IMR-90 (cell line): ENCODE results near the gene OR51I1. TPM values are rescaled to one million over a fixed set of nuclear protein-coding genes. Genes with fewer than 3 reads are reported as not detected.

ENCODE experiments used
- ATAC-seq: fragments of 200-7000 bp; cut with Tn5 transposase; 2 replicates; pipeline ENCODE4 v1.9.1; 2020; ENCODE audit warnings: low read depth, mild to moderate bottlenecking, moderate library complexity
- Bru-seq: library from RNA; stranded (reverse); fragments of 400-500 nt; gene quantifications from one replicate; lab custom pipeline; 2021; lab: Mats Ljungman, UMichigan
- BruChase-seq, 2 experiments: library from RNA; stranded (reverse); fragments of 400-500 nt; gene quantifications; one replicate each; lab custom pipeline; 2021; lab: Mats Ljungman, UMichigan
- BruUV-seq: library from RNA; stranded (reverse); fragments of 400-500 nt; replicated peaks from 2 replicates; lab custom pipeline; 2021; lab: Mats Ljungman, UMichigan
- CTCF ChIA-PET: fragments of 300-600 bp; formaldehyde crosslinking; extraction: SDS; loops from one replicate; lab custom pipeline; 2021; ENCODE audit warnings: antibody characterized with exemption; lab: Yijun Ruan, JAX
- POLR2A ChIA-PET: fragments of 300-600 bp; sonication (Branson Sonifier 250); formaldehyde crosslinking; loops from one replicate; lab custom pipeline; 2022; ENCODE audit warnings: antibody characterized with exemption; ENCODE audit not compliant: unreplicated experiment; lab: Charles Lee
- DNase-seq: peaks from one replicate; pipeline ENCODE4 v3.0.0; 2013
- H2AFZ ChIP-seq: replicated peaks from 2 replicates; pipeline ENCODE3; 2013; ENCODE audit warnings: low read length, mild to moderate bottlenecking; ENCODE audit not compliant: poor library complexity
- H2AK5ac ChIP-seq: 2 replicates; pipeline ENCODE4 v1.6.1; 2013; ENCODE audit warnings: low read depth, low read length, inconsistent platforms
- H2AK9ac ChIP-seq: replicated peaks from 2 replicates; pipeline ENCODE3; 2013; ENCODE audit warnings: mild to moderate bottlenecking, low read depth, low read length, moderate library complexity; ENCODE audit not compliant: poor library complexity
- H2BK120ac ChIP-seq: 2 replicates; pipeline ENCODE4 v1.6.1; 2013; ENCODE audit warnings: low read depth, low read length, inconsistent platforms
- H2BK15ac ChIP-seq: 3 replicates; pipeline ENCODE4 v1.6.1; 2013; ENCODE audit warnings: low read depth, low read length, inconsistent platforms
- H2BK20ac ChIP-seq: 2 replicates; pipeline ENCODE4 v1.6.1; 2013; ENCODE audit warnings: low read depth, mild to moderate bottlenecking, inconsistent platforms, low read length, moderate library complexity
- H2BK5ac ChIP-seq: 2 replicates; pipeline ENCODE4 v1.6.1; 2013; ENCODE audit warnings: mild to moderate bottlenecking, low read depth, low read length, inconsistent platforms; ENCODE audit not compliant: poor library complexity, severe bottlenecking
- H3K14ac ChIP-seq: replicated peaks from 2 replicates; pipeline ENCODE4 v1.6.1; 2013; ENCODE audit warnings: low read depth, low read length, inconsistent platforms
- H3K18ac ChIP-seq: 2 replicates; pipeline ENCODE4 v1.6.1; 2013; ENCODE audit warnings: low read depth, low read length, control low read depth
- H3K23ac ChIP-seq: 2 replicates; pipeline ENCODE4 v1.6.1; 2013; ENCODE audit warnings: low read depth, low read length, inconsistent platforms
- H3K27ac ChIP-seq: 2 replicates; pipeline ENCODE4 v1.5.1; 2013; ENCODE audit warnings: mild to moderate bottlenecking, control low read depth, low read length; ENCODE audit not compliant: insufficient read depth
- H3K27me3 ChIP-seq: 2 replicates; pipeline ENCODE4 v1.6.1; 2013; ENCODE audit warnings: low read length; ENCODE audit not compliant: control insufficient read depth, insufficient read depth
- H3K36me3 ChIP-seq: 2 replicates; pipeline ENCODE4 v1.6.1; 2013; ENCODE audit warnings: low read length, mixed read lengths; ENCODE audit not compliant: control insufficient read depth, insufficient read depth
- H3K4ac ChIP-seq: 2 replicates; pipeline ENCODE4 v1.6.1; 2013; ENCODE audit warnings: low read depth, low read length, inconsistent platforms
- H3K4me1 ChIP-seq: 2 replicates; pipeline ENCODE4 v1.6.1; 2013; ENCODE audit warnings: low read length, mixed read lengths; ENCODE audit not compliant: control insufficient read depth, insufficient read depth
- H3K4me2 ChIP-seq: 2 replicates; pipeline ENCODE4 v1.6.1; 2013; ENCODE audit warnings: low read depth, mild to moderate bottlenecking, control low read depth, low read length, moderate library complexity
- H3K4me3 ChIP-seq: 2 replicates; pipeline ENCODE4 v1.5.1; 2013; ENCODE audit warnings: low read depth, mild to moderate bottlenecking, control low read depth, low read length, moderate library complexity; ENCODE audit not compliant: insufficient read depth
- H3K56ac ChIP-seq: 2 replicates; pipeline ENCODE4 v1.6.1; 2013; ENCODE audit warnings: low read length, inconsistent platforms; ENCODE audit not compliant: insufficient read depth; ENCODE audit errors: extremely low read depth
- H3K79me1 ChIP-seq, 2 experiments: 2 replicates each; pipeline ENCODE4 v1.6.1; 2013; ENCODE audit warnings: low read length in 2 of 2, inconsistent platforms in 1 of 2, low read depth in 1 of 2
- H3K9ac ChIP-seq: 2 replicates; pipeline ENCODE4 v1.6.1; 2013; ENCODE audit warnings: low read depth, low read length, control low read depth
- H3K9me1 ChIP-seq: 2 replicates; pipeline ENCODE4 v1.6.1; 2013; ENCODE audit warnings: low read length, inconsistent platforms; ENCODE audit not compliant: insufficient read depth
- H3K9me3 ChIP-seq: 2 replicates; pipeline ENCODE4 v1.6.1; 2013; ENCODE audit warnings: low read length; ENCODE audit not compliant: control insufficient read depth, insufficient read depth
- H4K20me1 ChIP-seq: 2 replicates; pipeline ENCODE4 v1.6.1; 2013; ENCODE audit warnings: low read length, inconsistent platforms; ENCODE audit not compliant: insufficient read depth
- H4K5ac ChIP-seq: 2 replicates; pipeline ENCODE4 v1.6.1; 2013; ENCODE audit warnings: mild to moderate bottlenecking, low read depth, low read length, control low read depth
- H4K8ac ChIP-seq, 2 experiments: 2 replicates each; pipeline ENCODE4 v1.6.1; 2013; ENCODE audit warnings: low read depth in 2 of 2, low read length in 2 of 2, control low read depth in 1 of 2, inconsistent platforms in 1 of 2
- H4K91ac ChIP-seq: 2 replicates; pipeline ENCODE4 v1.6.1; 2013; ENCODE audit warnings: low read depth, low read length, inconsistent platforms; ENCODE audit not compliant: insufficient read depth
- BHLHE40 ChIP-seq: fragments of 150-350 bp; IDR thresholded peaks from 2 replicates; pipeline ENCODE4 v1.6.1; 2016; ENCODE audit warnings: mild to moderate bottlenecking, low read depth, low read length
- CHD1 ChIP-seq: IDR thresholded peaks from 2 replicates; pipeline ENCODE4 v1.6.1; 2012; ENCODE audit warnings: low read depth, low read length, improper control_type of control experiment
- CTCF ChIP-seq: conservative IDR thresholded peaks from 2 replicates; pipeline ENCODE4 v1.5.1; 2012; ENCODE audit warnings: mild to moderate bottlenecking, low read depth, low read length, improper control_type of control experiment
- ELK1 ChIP-seq: fragments of 150-350 bp; IDR thresholded peaks from 2 replicates; pipeline ENCODE4 v1.6.1; 2016; ENCODE audit warnings: low read depth, mild to moderate bottlenecking, low read length, moderate library complexity, borderline replicate concordance
- FOS ChIP-seq: fragments of 150-350 bp; IDR thresholded peaks from 2 replicates; pipeline ENCODE4 v1.6.1; 2016; ENCODE audit warnings: low read depth, low read length
- MAFK ChIP-seq: IDR thresholded peaks from 2 replicates; pipeline ENCODE4 v1.6.1; 2012; ENCODE audit warnings: low read depth, low read length, improper control_type of control experiment
- NFE2L2 ChIP-seq: fragments of 150-350 bp; IDR thresholded peaks from 2 replicates; pipeline ENCODE4 v1.6.1; 2016; ENCODE audit warnings: low read depth, mild to moderate bottlenecking, low read length
- RAD21 ChIP-seq: IDR thresholded peaks from 2 replicates; pipeline ENCODE4 v1.6.1; 2012; ENCODE audit warnings: low read length, improper control_type of control experiment
- RCOR1 ChIP-seq: IDR thresholded peaks from 2 replicates; pipeline ENCODE4 v1.6.1; 2012; ENCODE audit warnings: mild to moderate bottlenecking, low read length, improper control_type of control experiment; ENCODE audit not compliant: insufficient replicate concordance
- RFX5 ChIP-seq: IDR thresholded peaks from 2 replicates; pipeline ENCODE4 v1.8.0; 2012; ENCODE audit warnings: low read depth, mild to moderate bottlenecking, low read length, moderate library complexity
- SMC3 ChIP-seq: fragments of 150-350 bp; IDR thresholded peaks from 2 replicates; pipeline ENCODE4 v1.6.1; 2016; ENCODE audit warnings: low read depth, mild to moderate bottlenecking, antibody characterized with exemption, low read length, moderate library complexity
- USF2 ChIP-seq: fragments of 150-350 bp; IDR thresholded peaks from 2 replicates; pipeline ENCODE4 v1.6.1; 2017; ENCODE audit warnings: mild to moderate bottlenecking, antibody characterized with exemption, low read length, low read depth
- WGBS, 2 experiments: methylation state at CpG; one replicate each; pipeline versions ENCODE4 v1.1.5 to v1.1.7; 2013; ENCODE audit warnings: missing lambda C conversion rate in 2 of 2; ENCODE audit not compliant: insufficient read length in 1 of 2; ENCODE audit errors: extremely low coverage in 2 of 2; 5-methylcytosine and 5-hydroxymethylcytosine counted together
- dilution Hi-C: fragments of 300-500 bp; cut with HindIII; formaldehyde crosslinking; loops from one replicate; pipeline ENCODE4 v1.14.3; 2018; ENCODE audit warnings: low sequenced_read_pairs; ENCODE audit not compliant: unreplicated experiment
- in situ Hi-C: fragments of 300-500 bp; cut with MboI; formaldehyde crosslinking; loops from 3 replicates; pipeline ENCODE4 v1.14.3; 2019; ENCODE audit warnings: low sequenced_read_pairs, inconsistent platforms, mixed read lengths
- intact Hi-C: fragments of 100-400 bp; cut with micrococcal nuclease; formaldehyde crosslinking; loops from 2 replicates; pipeline ENCODE4 v1.10.0; 2022
- long read RNA-seq: library from polyadenylated mRNA; unstranded; transcript quantifications from one replicate; pipeline ENCODE4 v2.0.0, GENCODE V29; 2021; ENCODE audit not compliant: unreplicated experiment
- polyA plus RNA-seq, 3 experiments: library from polyadenylated mRNA; depleted of rRNA; stranded (reverse); fragments of >200 nt; gene quantifications; 2 replicates each; pipeline ENCODE4 v1.2.3, GENCODE V29; 2012; ENCODE audit warnings: low replicate concordance in 1 of 3
- total RNA-seq: library from RNA; depleted of rRNA; stranded (reverse); fragments of >200 nt; gene quantifications from 2 replicates; pipeline ENCODE4 v1.2.3, GENCODE V29; 2012; rRNA removed

OR51I1 gene
- total RNA-seq (not detected in 2 replicates), polyA plus RNA-seq (2012; rRNA removed) (not detected in 2 replicates), Bru-seq, nascent RNA (percentile 26 among the genes with signal in this experiment), BruChase-seq, experiment 1, labeled RNA remaining after a 6-hour chase (percentile 36 among the genes with signal in this experiment), BruChase-seq, experiment 2, labeled RNA remaining after a 2-hour chase (percentile 34 among the genes with signal in this experiment)
- polyA plus RNA-seq (2012; cell fraction: cytosol; rRNA removed), result not detected in 2 replicates
- 0.11 TPM in 1 of 2 replicates, not detected in the other for polyA plus RNA-seq (2012; cell fraction: nucleus; rRNA removed; ENCODE audit: low replicate concordance)
- long read RNA-seq, result 0 reads

GRCh38 chr11:5441414-5441813 lies at the start of gene OR51I1:
TSS of gene OR51I1 (minus strand) at chr11:5441514. CDS start at chr11:5441514, 0 bp downstream.
- Histone ChIP-seq H3K9me1 (no peaks in the 10 kb centered on the region), H2BK5ac (no peak within 1 kb of the TSS), H3K9me3 (no peaks in the 10 kb centered on the region), H3K18ac (no peak within 1 kb of the TSS), H2BK120ac (no peak within 1 kb of the TSS), H3K4me3 (no peak within 1 kb of the TSS), H3K79me1 (no peaks in the 10 kb centered on the region), H3K4ac (no peak within 1 kb of the TSS), H4K8ac (no peak within 1 kb of the TSS), H3K4me2 (no peak within 1 kb of the TSS), H3K9ac (no peak within 1 kb of the TSS), H3K27me3 (no peaks in the 10 kb centered on the region), H3K56ac (no peak within 1 kb of the TSS), H2BK15ac (no peak within 1 kb of the TSS), H4K91ac (no peak within 1 kb of the TSS), H3K23ac (no peak within 1 kb of the TSS), H2AFZ (no peak within 1 kb of the TSS), H3K36me3 (no peaks in the 10 kb centered on the region), H4K20me1 (no peaks in the 10 kb centered on the region), H2BK20ac (no peak within 1 kb of the TSS), H4K5ac (no peak within 1 kb of the TSS), H3K27ac (no peak within 1 kb of the TSS), H3K14ac (no peak within 1 kb of the TSS), H2AK9ac (no peak within 1 kb of the TSS), H3K4me1 (no peaks in the 10 kb centered on the region), H2AK5ac (no peak within 1 kb of the TSS)
- no peak for DNase-seq
- intact Hi-C loops, result no loop called here
- ATAC-seq, result no peak
- in situ Hi-C loops, result no loop called here
- no peak for TF ChIP-seq RCOR1
- no peak for TF ChIP-seq FOS
- no peak for TF ChIP-seq USF2
- TF ChIP-seq ELK1, result no peak
- no peak for TF ChIP-seq NFE2L2
- no peak for TF ChIP-seq CHD1
- no peak for TF ChIP-seq CTCF
- no peak for TF ChIP-seq RAD21
- TF ChIP-seq MAFK, result no peak
- no peak for TF ChIP-seq SMC3
- no peak for TF ChIP-seq RFX5
- TF ChIP-seq BHLHE40, result no peak
- CTCF ChIA-PET, result no interaction called here
- BruUV-seq, result no TSS peak
- POLR2A ChIA-PET, result no interaction called here
- WGBS, 2 experiments, result no CpG with 5 or more reads among the region's 2 CpGs
- dilution Hi-C loops, result no loop called here
